OCI-LY1 (cell line): ENCODE results near the gene MYOT.

Source experiments
- H2AFZ ChIP-seq: fragments of 200-600 bp; sonication (generic), shearing (Covaris generic); 2 replicates; pipeline ENCODE4 v1.6.0; 2014; ENCODE audit warnings: antibody characterized with exemption, mild to moderate bottlenecking, low read length
- H3F3A ChIP-seq: fragments of 200-600 bp; sonication (generic), shearing (Covaris generic); 2 replicates; pipeline ENCODE4 v1.6.0; 2014; ENCODE audit warnings: mild to moderate bottlenecking, antibody characterized with exemption, low read length, moderate library complexity; ENCODE audit not compliant: insufficient read depth
- H3K27ac ChIP-seq: fragments of 200-600 bp; sonication (generic); 2 replicates; pipeline ENCODE4 v1.5.1; 2014; ENCODE audit warnings: low read length, mixed run types, mild to moderate bottlenecking, low read depth; ENCODE audit not compliant: poor library complexity, severe bottlenecking
- H3K27me3 ChIP-seq: fragments of 200-600 bp; sonication (generic); 2 replicates; pipeline ENCODE4 v1.6.0; 2014; ENCODE audit warnings: antibody characterized with exemption, mild to moderate bottlenecking, low read length, moderate library complexity; ENCODE audit not compliant: insufficient read depth
- H3K36me3 ChIP-seq: fragments of 200-600 bp; sonication (generic); 2 replicates; pipeline ENCODE4 v1.6.1; 2014; ENCODE audit warnings: mild to moderate bottlenecking, antibody characterized with exemption, low read length, moderate library complexity, mixed read lengths; ENCODE audit not compliant: insufficient read depth
- H3K4me1 ChIP-seq: fragments of 200-600 bp; sonication (generic); 2 replicates; pipeline ENCODE4 v1.5.1; 2014; ENCODE audit warnings: mild to moderate bottlenecking, low read length, moderate library complexity; ENCODE audit not compliant: insufficient read depth, severe bottlenecking
- H3K4me2 ChIP-seq: fragments of 200-600 bp; sonication (generic), shearing (Covaris generic); 2 replicates; pipeline ENCODE4 v1.6.1; 2014; ENCODE audit warnings: low read length
- H3K4me3 ChIP-seq: fragments of 200-600 bp; sonication (generic); 2 replicates; pipeline ENCODE4 v1.5.1; 2014; ENCODE audit warnings: low read length, low read depth, mild to moderate bottlenecking, mixed read lengths; ENCODE audit not compliant: poor library complexity, severe bottlenecking
- H3K79me2 ChIP-seq: fragments of 200-600 bp; shearing (Covaris generic); 2 replicates; pipeline ENCODE4 v1.6.1; 2016; ENCODE audit warnings: mixed run types, low read length, mixed read lengths; ENCODE audit not compliant: insufficient read depth
- H3K9ac ChIP-seq: fragments of 200-600 bp; sonication (generic), shearing (Covaris generic); 2 replicates; pipeline ENCODE4 v1.6.1; 2014; ENCODE audit warnings: mild to moderate bottlenecking, low read length, mixed read lengths
- H3K9me2 ChIP-seq: fragments of 200-600 bp; sonication (generic), shearing (Covaris generic); 2 replicates; pipeline ENCODE4 v1.6.1; 2014; ENCODE audit warnings: low read depth, mild to moderate bottlenecking, low read length, mixed read lengths
- H3K9me3 ChIP-seq: fragments of 200-600 bp; shearing (Covaris generic); 2 replicates; pipeline ENCODE4 v1.6.1; 2014; ENCODE audit warnings: low read length, mixed read lengths
- H4K20me1 ChIP-seq: fragments of 200-600 bp; sonication (generic), shearing (Covaris generic); 2 replicates; pipeline ENCODE4 v1.6.0; 2016; ENCODE audit warnings: mild to moderate bottlenecking, low read length; ENCODE audit not compliant: insufficient read depth
- EZH2 ChIP-seq: fragments of 200-600 bp; sonication (generic), shearing (Covaris generic); IDR thresholded peaks from 2 replicates; pipeline ENCODE4 v1.8.0; 2017; ENCODE audit warnings: borderline replicate concordance, mixed run types, mild to moderate bottlenecking, antibody characterized with exemption, low read length, moderate library complexity, mixed read lengths
- TF ChIP-seq, protein P1 (sequence below): fragments of 200-600 bp; sonication (generic), shearing (Covaris generic); IDR thresholded peaks from 2 replicates; pipeline ENCODE4 v1.5.1; 2017; ENCODE audit warnings: mild to moderate bottlenecking, antibody characterized with exemption, low read length, moderate library complexity, mixed read lengths

Gene MYOT

GRCh38 chr5:137822984-137823383 is 44.7 kb upstream of the MYOT start:
- Histone ChIP-seq H3K27me3 (no peaks in the 10 kb centered on the region), H2AFZ (no peak overlapping the region), H3K9me3 (no peaks in the 10 kb centered on the region; the same call in 1 of the 2 replicates), H3K27ac (no peak overlapping the region), H3K36me3 (no peaks in the 10 kb centered on the region), H3K4me2 (no peak overlapping the region), H3K9me2 (no peaks in the 10 kb centered on the region), H4K20me1 (no peaks in the 10 kb centered on the region), H3K4me1 (no peaks in the 10 kb centered on the region), H3F3A (no peaks in the 10 kb centered on the region), H3K9ac (no peak overlapping the region), H3K79me2 (no peaks in the 10 kb centered on the region), H3K4me3 (no peak overlapping the region)
- TF ChIP-seq EZH2, result no peak
- TF ChIP-seq, protein P1, sequence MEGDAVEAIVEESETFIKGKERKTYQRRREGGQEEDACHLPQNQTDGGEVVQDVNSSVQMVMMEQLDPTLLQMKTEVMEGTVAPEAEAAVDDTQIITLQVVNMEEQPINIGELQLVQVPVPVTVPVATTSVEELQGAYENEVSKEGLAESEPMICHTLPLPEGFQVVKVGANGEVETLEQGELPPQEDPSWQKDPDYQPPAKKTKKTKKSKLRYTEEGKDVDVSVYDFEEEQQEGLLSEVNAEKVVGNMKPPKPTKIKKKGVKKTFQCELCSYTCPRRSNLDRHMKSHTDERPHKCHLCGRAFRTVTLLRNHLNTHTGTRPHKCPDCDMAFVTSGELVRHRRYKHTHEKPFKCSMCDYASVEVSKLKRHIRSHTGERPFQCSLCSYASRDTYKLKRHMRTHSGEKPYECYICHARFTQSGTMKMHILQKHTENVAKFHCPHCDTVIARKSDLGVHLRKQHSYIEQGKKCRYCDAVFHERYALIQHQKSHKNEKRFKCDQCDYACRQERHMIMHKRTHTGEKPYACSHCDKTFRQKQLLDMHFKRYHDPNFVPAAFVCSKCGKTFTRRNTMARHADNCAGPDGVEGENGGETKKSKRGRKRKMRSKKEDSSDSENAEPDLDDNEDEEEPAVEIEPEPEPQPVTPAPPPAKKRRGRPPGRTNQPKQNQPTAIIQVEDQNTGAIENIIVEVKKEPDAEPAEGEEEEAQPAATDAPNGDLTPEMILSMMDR, result no peak

DNA sequence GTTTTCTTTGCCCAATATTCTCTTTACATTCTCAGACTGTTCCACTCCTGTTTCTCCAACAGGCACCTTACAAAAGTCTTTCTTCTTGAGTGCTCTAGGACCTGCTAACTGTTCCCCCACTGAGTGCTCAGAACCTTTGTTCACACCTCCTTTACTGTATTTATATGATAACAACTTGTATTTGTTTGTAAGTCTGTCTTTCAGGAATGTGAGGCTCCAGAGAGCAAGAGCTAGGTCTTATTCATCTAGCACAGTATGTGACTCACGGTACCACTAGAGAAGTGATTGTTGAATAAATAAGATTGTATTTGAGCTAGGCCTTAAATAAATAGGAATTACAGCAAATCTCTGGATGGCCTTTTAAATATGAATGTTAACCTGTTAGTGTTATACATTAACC is 42.5 kb upstream of the MYOT start:
- H3K4me3 ChIP-seq, result no peak overlapping the region
- no peaks in the 10 kb centered on the region for H3K79me2 ChIP-seq
- no peaks in the 10 kb centered on the region for H3F3A ChIP-seq
- H3K9me2 ChIP-seq, result no peaks in the 10 kb centered on the region
- no peak overlapping the region for H3K9ac ChIP-seq
- no peaks in the 10 kb centered on the region for H4K20me1 ChIP-seq
- TF ChIP-seq, protein P1, result no peak
- TF ChIP-seq EZH2, result no peak
- no peaks in the 10 kb centered on the region; the same call in 1 of the 2 replicates for H3K9me3 ChIP-seq
- H3K36me3 ChIP-seq, result no peaks in the 10 kb centered on the region
- H2AFZ ChIP-seq, result no peak overlapping the region
- no peak overlapping the region for H3K27ac ChIP-seq
- H3K27me3 ChIP-seq, result no peaks in the 10 kb centered on the region
- H3K4me1 ChIP-seq, result no peaks in the 10 kb centered on the region
- H3K4me2 ChIP-seq, result no peak overlapping the region

- H3K9me2 ChIP-seq, result no peaks in the 10 kb centered on the region
- H3K4me3 ChIP-seq, result no peak overlapping the region
- no peaks in the 10 kb centered on the region; the same call in 1 of the 2 replicates for H3K9me3 ChIP-seq
- no peak overlapping the region for H3K4me2 ChIP-seq
- no peak overlapping the region for H2AFZ ChIP-seq
- H3K9ac ChIP-seq, result no peak overlapping the region
- no peaks in the 10 kb centered on the region for H3K4me1 ChIP-seq
- H3K27me3 ChIP-seq, result no peaks in the 10 kb centered on the region
- TF ChIP-seq, protein P1, result no peak
- TF ChIP-seq EZH2, result no peak
- H3K79me2 ChIP-seq, result no peaks in the 10 kb centered on the region
- no peak overlapping the region for H3K27ac ChIP-seq
- no peaks in the 10 kb centered on the region for H3K36me3 ChIP-seq
- H3F3A ChIP-seq, result no peaks in the 10 kb centered on the region
- no peaks in the 10 kb centered on the region for H4K20me1 ChIP-seq
These were observed 41.6 kb upstream of the MYOT start for GRCh38 chr5:137826067-137826466.
